Measurements from ENCODE around the gene MDP1. TPM values are rescaled to one million over a fixed set of nuclear protein-coding genes. Genes with fewer than 3 reads are reported as not detected.
"Not testable (repeated sequence)": the region's sequence is repeated elsewhere in the genome, so short reads cannot be mapped to it uniquely, and the experiment has no call there.

The MDP1 gene
- total RNA-seq, 4 donors from 2014 or later, result 6.7 to 19.2 (median 13.9) TPM

- Histone ChIP-seq H3K36me3 (peaks cover 5 to 55% of the 10 kb centered on the region in 2 donors), H3K27ac (no peak overlapping the region), H3K4me3 (no peak overlapping the region), H3K9me3 (no peaks in the 10 kb centered on the region), H3K27me3 (no peaks in the 10 kb centered on the region), H3K4me1 (no peaks in the 10 kb centered on the region)
- DNase-seq (no peak), ATAC-seq (no peak)
- TF ChIP-seq POLR2A (IDR thresholded peaks at IDR 0.05), result no peak
- no peak for TF ChIP-seq CTCF (IDR thresholded peaks at IDR 0.05 in 4 of 5, conservative IDR thresholded peaks at IDR 0.05 in 1 of 5)
- intact Hi-C loops (cut with DNase I; ENCODE audit: low total_unique reads), result no loop called here
- in situ Hi-C loops (cut with MboI; ENCODE audit: low sequenced_read_pairs in 4 of 4), result no loop called here
Measured at GRCh38 chr14:24206260-24207103, 9.4 kb downstream of the MDP1 start.

- no peak for TF ChIP-seq CTCF (IDR thresholded peaks at IDR 0.05 in 4 of 5, conservative IDR thresholded peaks at IDR 0.05 in 1 of 5)
- TF ChIP-seq POLR2A (IDR thresholded peaks at IDR 0.05), result no peak
- H3K27me3 ChIP-seq, result no peaks in the 10 kb centered on the region
- H3K36me3 ChIP-seq, result peaks cover 5 to 35% of the 10 kb centered on the region in 2 donors
- intact Hi-C loops (cut with DNase I; ENCODE audit: low total_unique reads), result no loop called here
- in situ Hi-C loops (cut with MboI; ENCODE audit: low sequenced_read_pairs in 4 of 4), result no loop called here
- H3K9me3 ChIP-seq, result no peaks in the 10 kb centered on the region
- H3K27ac ChIP-seq, result no peak overlapping the region
- H3K4me3 ChIP-seq, result no peak overlapping the region
- ATAC-seq (no peak), DNase-seq (no peak)
- no peaks in the 10 kb centered on the region for H3K4me1 ChIP-seq
Measured at GRCh38 chr14:24204163-24205146, 11.4 kb downstream of the MDP1 start.

- ATAC-seq; in situ Hi-C loops (cut with MboI; ENCODE audit: low sequenced_read_pairs in 4 of 4); DNase-seq; H3K9me3 ChIP-seq; H3K4me1 ChIP-seq; H3K4me3 ChIP-seq; H3K27me3 ChIP-seq; intact Hi-C loops (cut with DNase I; ENCODE audit: low total_unique reads); H3K27ac ChIP-seq: not testable (repeated sequence)
- peaks cover under 1 to 27% of the 10 kb centered on the region in 2 donors for H3K36me3 ChIP-seq
Measured at GRCh38 chr14:24203249-24203886, 12.5 kb downstream of the MDP1 start.

- H3K36me3 ChIP-seq, result peaks cover 0 to 19% of the 10 kb centered on the region in 2 donors
- intact Hi-C loops (cut with DNase I; ENCODE audit: low total_unique reads); ATAC-seq; in situ Hi-C loops (cut with MboI; ENCODE audit: low sequenced_read_pairs in 4 of 4); H3K27ac ChIP-seq; H3K27me3 ChIP-seq; H3K9me3 ChIP-seq; H3K4me3 ChIP-seq; DNase-seq; H3K4me1 ChIP-seq: not testable (repeated sequence)
Measured at GRCh38 chr14:24202538-24202937, 13.3 kb downstream of the MDP1 start.

- H3K9me3 ChIP-seq, result no peaks in the 10 kb centered on the region
- H3K27ac ChIP-seq, result no peak overlapping the region
- no peak overlapping the region for H3K4me3 ChIP-seq
- TF ChIP-seq POLR2A (IDR thresholded peaks at IDR 0.05) (no peak), CTCF (IDR thresholded peaks at IDR 0.05 in 4 of 5, conservative IDR thresholded peaks at IDR 0.05 in 1 of 5) (no peak)
- DNase-seq (no peak), ATAC-seq (no peak)
- H3K27me3 ChIP-seq, result no peaks in the 10 kb centered on the region
- intact Hi-C loops (cut with DNase I; ENCODE audit: low total_unique reads) (no loop called here), in situ Hi-C loops (cut with MboI; ENCODE audit: low sequenced_read_pairs in 4 of 4) (no loop called here)
- H3K4me1 ChIP-seq, result peaks cover 21% of the 10 kb centered on the region in 2 donors
- peaks cover 0 to 4% of the 10 kb centered on the region in 2 donors for H3K36me3 ChIP-seq
Measured at GRCh38 chr14:24198814-24199524, 16.9 kb downstream of the MDP1 start.

All from gastrocnemius medialis (tissue), 4 donors.